Retinal pigment epithelial cell (primary cell): ENCODE measurements around the gene ARNT2.

Experiments used
- DNase-seq: peaks from one replicate; pipeline ENCODE4 v3.0.0-alpha.2; 2010; ENCODE audit warnings: low read depth
- H3K4me3 ChIP-seq: 2 replicates; pipeline ENCODE4 v1.5.1; 2011; ENCODE audit warnings: mild to moderate bottlenecking, low read length, control low read depth, moderate library complexity
- TF ChIP-seq, protein P1 (sequence below): conservative IDR thresholded peaks from 2 replicates; pipeline ENCODE4 v1.5.1; 2011; ENCODE audit warnings: low read depth, low read length, control low read depth, inconsistent platforms

ARNT2 gene

DNA sequence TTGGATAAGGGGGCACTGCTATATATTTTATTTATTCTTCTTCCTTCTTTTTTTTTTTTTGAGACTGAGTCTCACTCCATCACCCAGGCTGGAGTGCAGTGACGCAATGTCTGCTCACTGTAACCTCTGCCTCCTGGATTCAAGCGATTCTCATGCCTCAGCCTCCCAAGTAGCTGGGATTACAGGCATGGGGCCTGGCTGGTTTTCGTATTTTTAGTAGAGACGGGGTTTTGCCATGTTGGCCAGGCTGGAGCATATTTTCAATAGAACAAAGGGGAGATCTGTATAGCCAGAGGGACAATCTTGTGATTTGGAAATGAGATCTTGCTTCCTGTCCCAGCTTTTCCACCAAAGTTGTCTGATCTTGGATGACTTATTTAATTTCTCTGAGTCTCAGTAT is 157.9 kb downstream of the ARNT2 start:
- no peak for DNase-seq
- TF ChIP-seq, protein P1, sequence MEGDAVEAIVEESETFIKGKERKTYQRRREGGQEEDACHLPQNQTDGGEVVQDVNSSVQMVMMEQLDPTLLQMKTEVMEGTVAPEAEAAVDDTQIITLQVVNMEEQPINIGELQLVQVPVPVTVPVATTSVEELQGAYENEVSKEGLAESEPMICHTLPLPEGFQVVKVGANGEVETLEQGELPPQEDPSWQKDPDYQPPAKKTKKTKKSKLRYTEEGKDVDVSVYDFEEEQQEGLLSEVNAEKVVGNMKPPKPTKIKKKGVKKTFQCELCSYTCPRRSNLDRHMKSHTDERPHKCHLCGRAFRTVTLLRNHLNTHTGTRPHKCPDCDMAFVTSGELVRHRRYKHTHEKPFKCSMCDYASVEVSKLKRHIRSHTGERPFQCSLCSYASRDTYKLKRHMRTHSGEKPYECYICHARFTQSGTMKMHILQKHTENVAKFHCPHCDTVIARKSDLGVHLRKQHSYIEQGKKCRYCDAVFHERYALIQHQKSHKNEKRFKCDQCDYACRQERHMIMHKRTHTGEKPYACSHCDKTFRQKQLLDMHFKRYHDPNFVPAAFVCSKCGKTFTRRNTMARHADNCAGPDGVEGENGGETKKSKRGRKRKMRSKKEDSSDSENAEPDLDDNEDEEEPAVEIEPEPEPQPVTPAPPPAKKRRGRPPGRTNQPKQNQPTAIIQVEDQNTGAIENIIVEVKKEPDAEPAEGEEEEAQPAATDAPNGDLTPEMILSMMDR, result no peak

DNA sequence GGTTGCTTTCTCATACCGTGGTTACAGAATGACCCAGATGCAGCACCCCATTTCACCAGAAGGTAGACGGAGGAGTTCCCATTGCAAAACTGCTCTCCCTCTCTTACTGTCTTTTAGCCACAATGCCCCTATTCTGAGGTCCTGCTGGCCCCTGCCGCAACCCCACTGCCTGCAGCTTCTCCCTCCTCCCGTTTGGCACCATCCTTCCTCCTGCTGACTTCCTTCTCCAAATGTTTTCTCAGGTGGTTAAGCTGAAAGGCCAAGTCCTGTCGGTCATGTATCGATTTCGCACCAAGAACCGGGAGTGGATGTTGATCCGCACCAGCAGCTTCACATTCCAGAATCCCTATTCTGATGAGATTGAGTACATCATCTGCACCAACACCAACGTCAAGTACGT is 158.7 kb downstream of the ARNT2 start:
- no peak for DNase-seq
- TF ChIP-seq, protein P1, result no peak
- H3K4me3 ChIP-seq, result no peak overlapping the region

More for the DNA sequence above, 157.9 kb downstream of the ARNT2 start:
- H3K4me3 ChIP-seq, result no peak overlapping the region

DNA sequence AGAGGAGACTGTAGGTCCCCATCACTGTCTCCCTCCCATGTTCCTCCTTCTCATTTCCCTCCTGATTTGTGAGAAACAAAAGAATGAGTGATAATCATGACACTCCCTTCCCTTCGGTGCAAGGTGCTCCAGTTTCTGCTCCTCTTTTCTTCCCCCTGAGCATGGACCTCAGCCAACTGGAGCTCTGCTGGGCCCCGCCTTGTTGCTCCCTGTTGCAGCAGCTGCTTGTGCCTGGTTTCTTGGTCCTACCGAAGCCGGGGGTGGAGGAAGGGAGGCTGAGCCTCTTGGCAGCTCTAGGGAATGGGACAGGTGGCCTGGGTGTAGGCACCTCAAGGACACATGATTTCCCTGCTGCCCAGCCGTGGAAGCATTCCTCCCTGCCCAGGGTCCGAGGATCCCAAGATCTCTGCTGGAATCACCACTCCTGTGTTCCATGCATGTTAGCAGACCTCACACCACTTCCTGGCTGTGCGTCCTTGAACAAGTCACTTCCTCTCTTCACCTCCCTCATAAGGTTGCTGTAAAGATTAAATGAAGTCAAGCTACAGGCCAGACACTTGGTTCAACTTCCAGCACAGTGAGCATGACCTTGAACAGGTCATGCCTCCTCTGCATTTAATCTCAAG is 159.3 kb downstream of the ARNT2 start:
- DNase-seq, result no peak
- no peak overlapping the region for H3K4me3 ChIP-seq
- TF ChIP-seq, protein P1, result no peak

DNA sequence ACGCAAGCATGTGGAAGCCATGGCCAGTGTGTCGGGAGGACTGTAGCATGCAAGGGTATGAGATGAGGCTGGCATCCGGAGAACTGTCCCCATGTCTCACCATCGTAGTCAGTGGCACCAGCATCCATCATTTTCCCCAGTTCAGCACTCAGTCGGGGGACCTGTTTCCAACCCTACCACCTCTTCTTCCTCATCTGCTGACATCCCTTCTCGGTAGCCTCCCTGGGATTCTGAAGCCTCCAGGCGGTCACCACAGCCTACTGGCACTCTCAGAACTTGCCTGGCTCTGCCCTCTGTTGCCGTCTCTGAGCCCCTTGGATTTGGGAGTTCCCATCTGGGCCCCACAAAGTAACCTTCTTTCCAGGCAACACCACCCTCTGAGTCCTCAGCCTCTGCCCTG is 159.9 kb downstream of the ARNT2 start:
- DNase-seq, result no peak
- TF ChIP-seq, protein P1, result no peak
- H3K4me3 ChIP-seq, result no peak overlapping the region

DNA sequence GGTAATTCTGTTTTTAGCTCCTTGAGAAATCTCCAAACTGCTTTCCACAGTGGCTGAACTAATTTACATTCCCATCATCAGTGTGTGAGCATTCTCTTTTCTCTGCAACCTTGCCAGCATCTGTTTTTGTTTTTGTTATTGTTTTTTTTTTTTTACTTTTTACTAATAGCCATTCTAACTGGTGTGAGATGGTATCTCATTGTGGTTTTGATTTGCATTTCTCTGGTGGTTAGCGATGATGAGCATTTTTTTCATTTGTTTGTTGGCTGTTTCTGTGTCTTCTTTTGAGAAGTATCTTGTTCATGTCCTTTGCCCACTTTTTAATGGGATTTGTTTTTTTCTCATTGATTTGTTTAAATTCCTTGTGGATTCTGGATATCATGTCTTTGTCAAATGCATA is 161.2 kb downstream of the ARNT2 start:
- no peak overlapping the region for H3K4me3 ChIP-seq
- DNase-seq, result no peak
- TF ChIP-seq, protein P1, result no peak

DNA sequence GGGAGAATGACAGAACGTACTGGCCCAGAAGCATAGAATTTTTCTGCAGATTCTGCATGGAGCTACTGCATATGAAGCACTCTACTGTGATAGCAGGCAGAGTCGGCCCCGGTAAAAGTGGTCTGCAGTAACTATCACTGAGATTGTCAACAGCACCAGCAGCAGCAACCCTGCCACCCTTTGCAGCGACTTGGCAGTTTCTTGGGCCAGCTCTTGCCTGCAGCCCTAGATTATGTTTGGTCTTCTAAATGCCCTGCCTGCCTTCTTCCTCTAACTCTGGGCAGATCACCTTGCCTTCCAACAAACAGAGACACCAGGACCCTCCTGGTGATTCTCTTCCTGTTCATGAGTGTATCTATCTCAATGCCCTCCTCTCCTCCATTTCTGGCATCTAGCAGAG is 161.8 kb downstream of the ARNT2 start:
- TF ChIP-seq, protein P1, result no peak
- no peak for DNase-seq
- no peak overlapping the region for H3K4me3 ChIP-seq

DNA sequence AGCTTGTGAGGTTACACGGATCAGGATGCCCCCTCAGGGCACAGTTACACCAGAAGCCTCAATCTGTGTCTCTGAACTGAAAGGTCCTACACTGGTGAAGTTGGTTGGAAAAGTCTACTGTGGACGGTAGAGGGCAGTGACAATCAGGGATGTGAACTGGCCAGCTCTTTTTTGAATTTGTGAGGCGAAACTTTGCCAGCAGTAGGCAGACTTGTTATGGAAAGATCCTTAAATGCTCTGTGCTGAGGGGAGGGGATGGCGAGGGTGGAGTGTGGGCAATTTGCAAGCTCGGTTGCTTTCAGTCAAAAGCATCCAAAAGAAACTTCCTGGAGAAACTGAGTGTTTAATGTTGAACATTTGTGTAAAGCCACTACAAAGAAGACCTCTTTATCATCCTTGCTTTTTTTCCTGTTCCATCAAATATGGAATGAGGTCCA is 163.6 kb downstream of the ARNT2 start:
- no peak overlapping the region for H3K4me3 ChIP-seq
- TF ChIP-seq, protein P1, result peak; percentile 73
- DNase-seq, result no peak
